OCI-LY3 (cell line): ENCODE measurements around the gene ST8SIA5.

Experiments
- H2AFZ ChIP-seq: fragments of 200-600, 300-600 bp; shearing (Covaris generic); 2 replicates; pipeline ENCODE4 v1.6.0; 2014; ENCODE audit warnings: antibody characterized with exemption, low read depth, low read length
- H3K27ac ChIP-seq: fragments of 200-600, 300-600 bp; sonication (generic); 2 replicates; pipeline ENCODE4 v1.5.1; 2014; ENCODE audit warnings: mild to moderate bottlenecking, low read length, moderate library complexity, mixed read lengths
- H3K27me3 ChIP-seq: fragments of 200-600, 300-600 bp; sonication (generic); 2 replicates; pipeline ENCODE4 v1.6.1; 2014; ENCODE audit warnings: low read depth, low read length, mixed read lengths
- H3K36me3 ChIP-seq: fragments of 200-600, 300-600 bp; sonication (generic); replicated peaks from 2 replicates; pipeline ENCODE3; 2014; ENCODE audit warnings: low read depth, low read length, mixed read lengths
- H3K4me1 ChIP-seq: fragments of 300-600, 200-600 bp; sonication (generic); 2 replicates; pipeline ENCODE4 v1.6.1; 2014; ENCODE audit warnings: low read length, mixed read lengths
- H3K4me2 ChIP-seq: fragments of 200-600, 300-600 bp; sonication (generic); 2 replicates; pipeline ENCODE4 v1.6.1; 2014; ENCODE audit warnings: low read length, mixed read lengths
- H3K4me3 ChIP-seq: fragments of 300-600, 200-600 bp; sonication (generic); 2 replicates; pipeline ENCODE4 v1.5.1; 2014; ENCODE audit warnings: antibody characterized with exemption, mild to moderate bottlenecking, low read length, moderate library complexity
- H3K79me2 ChIP-seq: fragments of 300-600, 200-600 bp; shearing (Covaris generic); 2 replicates; pipeline ENCODE4 v1.6.1; 2014; ENCODE audit warnings: mild to moderate bottlenecking, low read length, mixed read lengths
- H3K9ac ChIP-seq: fragments of 300-600, 200-600 bp; shearing (Covaris generic); 2 replicates; pipeline ENCODE4 v1.6.0; 2014; ENCODE audit warnings: mild to moderate bottlenecking, low read length, moderate library complexity
- H3K9me3 ChIP-seq: fragments of 200-600, 300-600 bp; shearing (Covaris generic); 2 replicates; pipeline ENCODE4 v1.6.1; 2014; ENCODE audit warnings: low read length, mixed read lengths; ENCODE audit not compliant: insufficient read depth
- H4K20me1 ChIP-seq: fragments of 200-600, 300-600 bp; sonication (generic); 2 replicates; pipeline ENCODE4 v1.6.1; 2016; ENCODE audit warnings: low read length, mixed read lengths; ENCODE audit not compliant: insufficient read depth
- CTCF ChIP-seq: fragments of 200-600, 300-600 bp; sonication (generic); IDR thresholded peaks from 2 replicates; pipeline ENCODE4 v1.5.1; 2014; ENCODE audit warnings: antibody characterized with exemption, low read length, low read depth
- EZH2phosphoT487 ChIP-seq: fragments of 200-600 bp; shearing (Covaris generic); IDR thresholded peaks from 2 replicates; pipeline ENCODE4 v1.6.1; 2018; ENCODE audit warnings: antibody characterized with exemption, mixed run types, low read depth

ST8SIA5 gene

GRCh38 chr18:46679846-46680598 is 76.8 kb downstream of the ST8SIA5 start:
- H3K27ac ChIP-seq: no peak overlapping the region
- H3K36me3 ChIP-seq: no peaks in the 10 kb centered on the region
- no peaks in the 10 kb centered on the region for H3K4me1 ChIP-seq
- no peak overlapping the region for H2AFZ ChIP-seq
- TF ChIP-seq CTCF (no peak), EZH2phosphoT487 (no peak)
- no peak overlapping the region for H3K9ac ChIP-seq
- H3K4me3 ChIP-seq: no peak overlapping the region
- no peak overlapping the region for H3K4me2 ChIP-seq
- peaks cover 37% of the 10 kb centered on the region for H3K27me3 ChIP-seq
- no peaks in the 10 kb centered on the region for H3K9me3 ChIP-seq
- no peaks in the 10 kb centered on the region for H3K79me2 ChIP-seq
- no peaks in the 10 kb centered on the region for H4K20me1 ChIP-seq

GRCh38 chr18:46678785-46679399 is 78.0 kb downstream of the ST8SIA5 start:
- Histone ChIP-seq H3K27ac (no peak overlapping the region), H3K79me2 (no peaks in the 10 kb centered on the region), H3K4me1 (no peaks in the 10 kb centered on the region), H3K4me2 (no peak overlapping the region), H3K36me3 (no peaks in the 10 kb centered on the region), H3K27me3 (peaks cover 46% of the 10 kb centered on the region), H3K4me3 (no peak overlapping the region), H2AFZ (no peak overlapping the region), H3K9me3 (no peaks in the 10 kb centered on the region), H4K20me1 (no peaks in the 10 kb centered on the region), H3K9ac (no peak overlapping the region)
- TF ChIP-seq CTCF (no peak), EZH2phosphoT487 (no peak)

- TF ChIP-seq CTCF: no peak
- TF ChIP-seq EZH2phosphoT487: no peak
- no peak overlapping the region for H3K27ac ChIP-seq
These were observed 78.8 kb downstream of the ST8SIA5 start for GRCh38 chr18:46678041-46678440.

GRCh38 chr18:46677611-46678010 is 79.2 kb downstream of the ST8SIA5 start:
- no peak overlapping the region for H2AFZ ChIP-seq
- no peak overlapping the region for H3K4me3 ChIP-seq
- TF ChIP-seq EZH2phosphoT487 (no peak), CTCF (peak; percentile 48)
- no peaks in the 10 kb centered on the region for H4K20me1 ChIP-seq
- H3K9ac ChIP-seq: no peak overlapping the region
- H3K9me3 ChIP-seq: no peaks in the 10 kb centered on the region
- H3K27ac ChIP-seq: no peak overlapping the region
- H3K36me3 ChIP-seq: no peaks in the 10 kb centered on the region
- no peak overlapping the region for H3K4me2 ChIP-seq
- H3K79me2 ChIP-seq: no peaks in the 10 kb centered on the region
- peaks cover 49% of the 10 kb centered on the region for H3K27me3 ChIP-seq
- no peaks in the 10 kb centered on the region for H3K4me1 ChIP-seq

More at GRCh38 chr18:46678041-46678440, 78.8 kb downstream of the ST8SIA5 start:
- Histone ChIP-seq H2AFZ (no peak overlapping the region), H4K20me1 (no peaks in the 10 kb centered on the region), H3K4me3 (no peak overlapping the region), H3K27me3 (peaks cover 53% of the 10 kb centered on the region), H3K36me3 (no peaks in the 10 kb centered on the region), H3K4me1 (no peaks in the 10 kb centered on the region), H3K4me2 (no peak overlapping the region), H3K9ac (no peak overlapping the region), H3K79me2 (no peaks in the 10 kb centered on the region), H3K9me3 (no peaks in the 10 kb centered on the region)
